CD4-positive, alpha-beta T cell treated with Interleukin-4 for 4 hours (primary cell): Measurements from ENCODE around the gene HTR1D.
A peak's percentile ranks its signal among the peaks of the same experiment; 100 is the strongest.

ENCODE experiments used
- DNase-seq: peaks from one replicate; pipeline ENCODE4 v3.0.0-alpha.2; 2020

HTR1D gene

GRCh38 chr1:23178950-23179349 is 38.4 kb downstream of the HTR1D start:
- no peak for DNase-seq

DNA sequence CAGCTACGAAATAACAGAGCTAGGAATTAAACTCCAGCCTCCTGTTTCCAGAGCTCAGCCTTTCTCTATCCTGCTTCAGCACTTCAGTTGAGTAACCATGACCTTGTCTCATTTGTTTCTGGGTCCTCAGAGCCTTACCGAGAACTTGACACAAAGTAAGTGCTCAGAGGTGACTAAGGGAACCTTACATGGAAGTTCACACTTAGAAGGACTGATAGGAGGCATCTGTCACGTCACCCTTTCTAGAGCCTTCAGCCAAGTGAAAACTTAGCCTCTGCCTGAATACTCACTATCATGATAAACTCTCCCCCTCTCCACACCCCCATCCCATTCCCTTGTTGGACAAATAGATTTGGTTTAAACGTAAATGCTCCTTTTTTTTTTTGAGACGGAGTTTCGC is 38.9 kb downstream of the HTR1D start:
- DNase-seq = no peak

- peak; percentile 27 for DNase-seq
Measured at GRCh38 chr1:23177438-23178380, 39.6 kb downstream of the HTR1D start.

GRCh38 chr1:23177031-23177430 is 40.3 kb downstream of the HTR1D start:
- DNase-seq = no peak

DNA sequence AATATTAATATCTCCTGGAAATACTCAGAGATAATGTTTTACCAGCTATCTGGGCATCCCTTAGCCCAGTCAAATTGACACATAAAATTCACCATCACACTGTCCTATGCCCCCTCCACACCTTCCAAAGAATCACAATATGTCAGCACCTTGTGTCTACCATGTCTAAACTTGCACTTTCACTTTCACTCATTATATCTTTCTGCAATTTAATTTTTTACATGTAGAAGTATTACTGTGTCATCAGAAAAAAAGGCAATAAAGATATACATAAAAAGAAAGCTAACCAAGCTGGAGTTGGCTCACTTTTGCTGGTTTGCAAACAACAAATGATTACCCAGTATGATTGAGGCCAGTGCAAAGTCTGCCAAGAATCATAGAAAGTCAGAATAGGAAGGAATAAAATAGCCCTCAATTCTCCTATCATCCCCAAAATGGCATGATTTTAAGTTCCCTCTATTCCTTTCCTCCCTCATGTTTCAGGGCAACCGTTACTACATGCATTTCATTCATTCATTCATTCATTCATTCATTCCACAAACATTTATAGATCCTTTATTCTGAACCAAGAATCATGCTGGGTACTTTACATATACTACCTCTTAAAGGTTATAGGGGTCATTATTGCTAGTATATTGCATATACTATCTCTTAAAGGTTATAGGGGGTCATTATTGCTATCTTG is 42.7 kb downstream of the HTR1D start:
- no peak for DNase-seq

GRCh38 chr1:23171181-23171755 is 46.0 kb downstream of the HTR1D start:
- no peak for DNase-seq

- no peak for DNase-seq
Measured at GRCh38 chr1:23169727-23170335, 47.5 kb downstream of the HTR1D start.

GRCh38 chr1:23169195-23169575 is 48.1 kb downstream of the HTR1D start:
- DNase-seq = no peak

- peak; percentile 69 for DNase-seq
Measured at GRCh38 chr1:23168445-23169194, 48.7 kb downstream of the HTR1D start, which contains the start of gene LUZP1. TSS of gene LUZP1 (minus strand) at chr1:23168856.

- no peak for DNase-seq
Measured at GRCh38 chr1:23168079-23168444, 49.2 kb downstream of the HTR1D start.

DNA sequence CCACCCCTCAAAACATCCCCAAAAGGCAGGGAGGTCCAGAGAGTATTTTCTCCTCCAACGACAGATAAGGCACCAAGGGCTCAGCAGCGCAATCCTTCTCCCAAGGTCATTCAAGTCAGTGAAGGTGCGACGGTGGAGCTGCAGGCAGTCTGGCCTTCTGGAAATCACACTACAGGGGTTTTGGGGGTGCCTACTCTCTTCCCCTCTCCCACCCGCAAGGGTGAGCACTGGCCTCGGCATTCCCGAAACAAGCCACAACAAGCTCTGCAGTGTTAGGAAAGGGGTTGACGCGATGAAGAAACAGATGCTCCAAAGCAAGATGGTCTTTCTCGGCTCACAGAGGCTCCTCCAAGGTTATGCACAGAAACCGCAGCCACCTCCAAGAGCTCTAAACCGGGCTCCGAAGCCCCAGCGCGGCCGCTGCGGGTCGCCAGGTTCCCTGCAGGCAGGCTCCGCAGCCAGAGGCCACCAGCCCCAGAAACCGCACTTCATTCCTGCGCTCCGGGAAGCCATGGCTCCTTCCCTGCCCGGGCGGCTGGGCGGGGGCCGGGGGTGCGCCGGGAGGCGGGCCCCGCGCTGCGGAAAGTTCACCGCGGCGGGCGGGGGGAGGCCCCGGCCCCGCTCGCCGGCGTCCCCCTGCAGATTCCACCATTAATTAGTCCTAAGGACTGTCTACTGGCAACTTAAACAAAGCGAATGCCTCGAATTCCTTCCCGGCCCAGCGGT is 49.8 kb downstream of the HTR1D start:
- no peak for DNase-seq

DNA sequence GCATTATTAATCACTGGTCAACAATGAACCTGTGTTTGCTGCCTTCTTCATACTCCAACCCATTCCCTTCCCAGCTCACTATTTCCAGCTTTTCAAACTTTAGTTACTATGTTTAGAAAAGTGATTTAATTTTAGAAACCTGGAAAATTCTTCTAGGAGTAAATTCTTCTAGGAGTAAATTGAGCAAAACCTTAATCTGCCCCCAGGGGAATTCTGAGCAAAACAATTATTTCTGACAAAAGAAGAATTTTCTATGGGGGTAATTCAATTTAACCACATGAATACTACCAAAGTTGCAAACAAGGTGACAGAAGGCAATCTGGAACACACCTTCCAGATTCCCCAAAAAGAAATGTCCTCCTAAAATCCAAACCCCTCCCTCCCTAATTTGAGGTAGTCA is 50.4 kb downstream of the HTR1D start:
- no peak for DNase-seq

GRCh38 chr1:23163395-23163794 is 53.9 kb downstream of the HTR1D start:
- DNase-seq = no peak

DNA sequence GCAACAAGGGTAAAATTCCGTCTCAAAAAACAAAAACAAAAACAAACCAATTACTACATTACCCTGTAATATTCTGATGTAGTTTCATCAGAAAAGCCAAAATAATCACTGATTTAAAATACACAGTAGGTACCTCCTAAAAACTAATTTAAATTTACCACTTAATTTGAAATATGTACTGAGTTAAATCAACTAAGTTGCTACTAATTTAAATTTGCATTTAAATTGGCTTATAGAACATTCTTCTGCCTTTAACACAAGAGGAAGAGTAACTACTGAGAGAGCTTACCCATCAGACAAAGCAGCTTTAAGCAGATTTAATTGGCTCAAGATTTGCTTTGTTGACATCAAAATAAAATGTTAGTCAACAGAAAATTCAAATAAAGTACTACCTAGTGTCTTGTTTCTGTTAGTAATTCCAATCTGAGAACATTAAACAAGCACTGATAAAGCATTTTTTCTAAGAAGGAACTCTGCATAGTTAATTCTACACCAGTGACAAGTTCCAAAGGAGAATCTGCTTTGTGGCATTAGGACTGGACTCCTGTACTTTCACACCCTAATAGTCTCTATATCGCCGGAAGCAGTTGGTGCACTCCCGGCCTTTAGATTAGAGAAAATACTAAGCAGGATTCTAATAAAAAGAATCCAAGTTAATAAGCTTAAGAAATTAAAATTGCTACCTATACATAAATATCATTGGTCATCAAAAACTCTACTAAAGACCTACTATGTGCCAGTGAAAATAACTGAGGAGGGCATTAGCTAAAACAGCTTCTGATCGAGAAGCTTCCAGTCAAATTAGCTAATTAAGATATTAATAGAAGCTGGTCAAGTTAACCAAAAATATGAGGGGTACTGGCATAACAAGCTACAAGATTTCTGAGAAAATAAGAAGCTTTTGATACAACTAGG is 57.1 kb downstream of the HTR1D start:
- no peak for DNase-seq

- no peak for DNase-seq
Measured at GRCh38 chr1:23156940-23157339, 60.4 kb downstream of the HTR1D start.

- DNase-seq = no peak
Measured at GRCh38 chr1:23152966-23153684, 64.2 kb downstream of the HTR1D start.

GRCh38 chr1:23150742-23151141 is 66.6 kb downstream of the HTR1D start:
- DNase-seq = no peak

DNA sequence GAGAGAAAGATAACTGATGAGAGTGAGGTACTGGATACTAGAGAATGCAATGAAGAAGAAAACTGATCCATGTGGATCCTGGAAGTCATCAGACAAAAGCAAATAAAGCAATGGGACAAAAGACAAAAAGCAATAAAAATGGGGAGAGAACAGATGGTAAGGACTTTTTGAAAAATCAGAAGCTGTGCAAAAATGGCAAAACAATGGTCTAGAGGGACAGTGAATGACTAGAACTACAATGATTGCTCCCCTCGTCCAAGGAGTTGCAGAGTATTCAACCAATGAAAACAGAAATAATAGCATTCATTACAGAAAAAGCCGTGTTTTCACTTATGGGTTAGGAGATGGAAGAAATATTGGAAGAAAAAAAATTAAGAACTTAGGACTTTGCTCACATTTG is 67.2 kb downstream of the HTR1D start:
- DNase-seq = no peak

DNA sequence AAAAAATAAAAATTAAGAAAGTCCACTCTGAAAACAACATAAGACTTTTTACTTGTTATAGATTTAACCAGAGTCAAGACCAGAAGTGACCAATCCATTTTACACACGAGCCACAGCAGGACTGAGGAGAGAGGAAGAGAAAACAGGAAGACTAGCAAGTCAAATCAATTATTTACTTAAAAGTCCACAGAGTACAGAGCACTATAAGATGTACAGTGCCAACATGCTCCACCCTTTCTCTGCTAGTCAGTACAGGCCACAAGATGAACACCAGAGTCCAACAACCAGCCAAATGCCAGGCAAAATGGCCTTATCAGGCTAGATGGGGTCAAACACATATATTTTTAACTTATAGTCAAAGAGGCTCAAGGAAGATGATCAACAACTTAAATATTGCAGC is 68.2 kb downstream of the HTR1D start:
- DNase-seq = no peak

- DNase-seq = peak; percentile 63
Measured at GRCh38 chr1:23148084-23148483, 69.2 kb downstream of the HTR1D start.
